GM18505 (cell line): Measurements from ENCODE around the gene COX7A1.
"Not testable (repeated sequence)": the region's sequence is repeated elsewhere in the genome, so short reads cannot be mapped to it uniquely, and the experiment has no call there.

Source experiments
- ATAC-seq: cut with Tn5 transposase; IDR thresholded peaks from one replicate; pipeline ENCODE4 v1.9.1; 2021; ENCODE audit not compliant: unreplicated experiment
- POLR2A ChIP-seq: IDR thresholded peaks from 4 replicates; pipeline ENCODE4 v1.6.1; 2011; ENCODE audit warnings: borderline replicate concordance; ENCODE audit not compliant: insufficient read depth, insufficient read length; ENCODE audit errors: extremely low read depth

The COX7A1 gene

DNA sequence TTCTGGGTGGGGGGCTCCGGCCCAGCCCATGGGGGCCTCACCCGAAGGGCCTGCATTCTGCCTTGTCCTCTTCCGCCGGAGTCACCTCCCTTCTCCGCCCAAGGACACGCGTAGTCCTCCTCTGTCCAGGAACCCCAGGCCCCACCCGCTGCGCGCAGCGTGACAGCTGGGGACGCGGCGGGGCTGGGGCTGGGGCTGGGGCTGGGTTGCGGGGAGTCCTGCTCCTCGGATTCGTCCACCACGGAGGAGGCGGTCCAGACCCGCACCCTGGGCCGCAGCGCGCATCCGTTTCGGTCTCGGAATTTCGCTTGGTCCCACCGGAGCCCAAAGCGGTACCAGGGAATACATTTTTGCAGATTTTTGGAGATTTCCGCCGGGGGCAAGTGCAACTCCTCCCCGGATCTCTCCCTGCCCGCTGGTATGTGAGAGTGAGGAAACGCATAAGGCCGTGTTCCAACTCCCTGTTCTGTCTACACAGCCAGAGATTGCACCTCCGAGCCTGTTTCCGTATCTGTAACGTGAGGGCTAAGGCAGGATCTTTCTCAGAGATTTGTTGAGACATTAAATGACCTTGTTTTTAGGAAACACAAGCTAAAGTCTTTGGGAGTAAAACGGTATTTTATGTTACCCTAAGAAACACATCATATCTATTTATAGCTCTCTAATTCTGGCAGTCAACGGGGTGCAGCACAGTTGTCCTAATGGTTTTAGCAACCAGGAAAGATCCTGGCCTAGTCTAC lies at the start of gene COX7A1:
TSS of gene COX7A1 (minus strand) at position 96 of the 740 bp plus-strand sequence. CDS start at position 56, 40 bp downstream.
- TF ChIP-seq POLR2A = no peak
- no peak for ATAC-seq

DNA sequence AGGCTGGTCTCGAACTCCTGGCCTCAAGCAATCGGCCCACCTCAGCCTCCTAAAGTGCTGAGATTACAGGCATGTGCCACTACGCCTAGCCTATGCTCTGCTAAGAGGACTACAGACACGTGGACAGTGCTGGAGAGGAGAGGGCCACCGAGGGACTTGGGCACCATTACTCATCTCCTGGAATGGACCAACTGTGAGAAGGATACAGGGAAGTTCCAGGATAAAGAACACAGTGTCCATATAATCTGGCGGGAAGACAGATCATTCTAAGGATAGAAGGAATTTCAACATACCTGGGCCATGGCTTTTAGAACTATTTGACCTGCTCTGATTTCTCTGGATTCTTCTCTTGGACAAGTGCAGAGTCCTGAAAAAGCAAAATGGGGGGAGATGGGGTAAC lies 49.4 kb upstream of the COX7A1 start:
- ATAC-seq = no peak

DNA sequence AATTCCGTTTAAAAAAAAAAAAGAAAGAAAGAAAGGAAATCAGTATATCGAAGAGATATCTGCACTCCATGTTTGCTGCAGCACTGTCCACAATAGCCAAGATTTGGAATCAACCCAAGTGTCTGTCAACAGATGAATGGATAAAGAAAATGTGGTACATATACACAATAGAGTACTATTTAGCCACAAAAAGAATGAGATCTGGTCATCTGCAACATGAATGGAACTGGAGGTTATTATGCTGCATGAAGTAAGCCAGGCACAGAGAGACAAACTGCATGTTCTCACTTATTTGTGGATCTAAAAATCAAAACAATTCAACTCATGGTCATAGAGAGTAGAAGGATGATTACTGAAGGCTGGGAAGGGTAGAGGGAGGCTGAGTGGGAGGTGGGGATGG lies 45.9 kb upstream of the COX7A1 start:
- TF ChIP-seq POLR2A = no peak
- no peak for ATAC-seq

More for the DNA sequence above, 49.4 kb upstream of the COX7A1 start:
- no peak for TF ChIP-seq POLR2A

DNA sequence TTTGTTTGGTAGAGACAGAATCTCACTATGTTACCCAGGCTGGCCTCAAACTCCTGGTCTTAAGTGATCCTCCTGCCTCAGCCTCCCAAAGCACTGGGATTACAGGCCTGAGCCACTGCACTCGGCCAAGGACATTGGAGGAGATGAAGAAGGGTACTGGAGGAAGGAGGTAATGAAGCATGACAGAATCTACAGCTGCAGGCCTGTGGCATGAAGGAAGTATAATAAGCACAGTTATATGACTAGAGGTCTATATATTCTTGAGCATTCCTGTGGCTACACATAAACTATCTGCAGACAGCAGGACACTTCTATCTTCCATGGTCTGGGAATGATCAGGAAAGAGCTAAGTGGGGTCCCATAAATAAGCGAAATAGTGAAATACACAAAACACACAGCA lies 44.0 kb upstream of the COX7A1 start:
- TF ChIP-seq POLR2A = no peak
- ATAC-seq = no peak

DNA sequence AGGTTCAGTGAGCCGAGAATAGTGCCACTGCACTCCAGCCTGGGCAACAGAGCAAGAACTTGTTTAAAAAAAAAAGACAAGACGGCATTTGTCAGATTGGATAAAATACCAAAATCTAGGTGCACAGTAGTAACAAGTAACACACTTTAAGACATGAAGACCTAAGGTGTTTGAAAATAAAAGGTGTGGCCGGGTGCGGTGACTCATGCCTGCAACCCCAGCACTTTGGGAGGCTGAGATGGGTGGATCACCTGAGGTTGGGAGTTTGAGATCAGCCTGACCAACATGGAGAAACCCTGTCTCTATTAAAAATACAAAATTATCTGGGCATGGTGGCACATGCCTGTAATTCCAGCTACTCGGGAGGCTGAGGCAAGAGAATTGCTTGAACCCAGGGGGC lies 34.5 kb upstream of the COX7A1 start:
- ATAC-seq = not testable (repeated sequence)

DNA sequence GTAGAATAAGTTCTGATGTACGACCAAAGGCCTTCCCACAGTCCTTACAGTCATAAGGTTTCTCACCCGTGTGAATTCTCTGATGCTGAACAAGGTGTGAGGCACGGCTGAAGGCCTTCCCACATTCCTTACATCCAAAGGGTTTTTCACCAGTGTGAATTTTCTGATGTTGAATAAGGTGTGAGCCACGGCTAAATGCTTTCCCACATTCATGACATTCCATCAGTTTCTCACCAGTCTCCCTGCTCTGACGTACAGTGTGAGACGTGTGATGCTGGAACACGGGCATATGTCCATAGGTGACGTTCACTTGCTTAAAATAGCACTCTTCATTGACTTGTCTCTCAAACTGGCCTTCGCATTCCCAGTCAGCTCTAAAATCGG lies 31.0 kb upstream of the COX7A1 start:
- TF ChIP-seq POLR2A = no peak
- no peak for ATAC-seq

DNA sequence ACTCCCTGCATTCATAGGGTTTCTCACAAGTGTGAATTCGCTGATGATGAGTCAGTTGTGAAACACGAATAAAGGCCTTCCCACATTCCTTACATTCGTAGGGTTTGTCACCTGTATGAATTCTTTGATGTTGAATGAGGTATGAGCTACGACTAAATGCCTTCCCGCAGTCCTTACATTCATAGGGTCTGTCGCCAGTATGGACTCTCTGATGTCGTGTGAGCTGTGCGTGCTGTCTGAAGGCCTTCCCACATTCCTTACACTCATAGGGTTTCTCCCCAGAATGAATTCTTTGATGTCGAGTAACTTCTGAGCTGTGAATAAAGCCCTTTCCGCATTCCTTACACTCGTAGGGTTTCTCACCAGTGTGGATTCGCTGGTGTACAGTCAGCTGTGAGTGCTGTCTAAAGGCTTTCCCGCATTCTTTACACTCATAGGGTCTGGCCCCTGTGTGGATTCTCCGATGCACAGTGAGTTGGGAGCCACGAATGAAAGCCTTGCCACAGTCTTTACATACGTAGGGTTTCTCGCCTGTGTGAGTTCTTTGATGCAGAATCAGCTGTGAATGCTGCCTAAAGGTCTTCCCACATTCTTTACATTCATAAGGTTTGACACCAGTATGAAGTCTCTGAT lies 30.5 kb upstream of the COX7A1 start:
- TF ChIP-seq POLR2A = no peak
- ATAC-seq = no peak

DNA sequence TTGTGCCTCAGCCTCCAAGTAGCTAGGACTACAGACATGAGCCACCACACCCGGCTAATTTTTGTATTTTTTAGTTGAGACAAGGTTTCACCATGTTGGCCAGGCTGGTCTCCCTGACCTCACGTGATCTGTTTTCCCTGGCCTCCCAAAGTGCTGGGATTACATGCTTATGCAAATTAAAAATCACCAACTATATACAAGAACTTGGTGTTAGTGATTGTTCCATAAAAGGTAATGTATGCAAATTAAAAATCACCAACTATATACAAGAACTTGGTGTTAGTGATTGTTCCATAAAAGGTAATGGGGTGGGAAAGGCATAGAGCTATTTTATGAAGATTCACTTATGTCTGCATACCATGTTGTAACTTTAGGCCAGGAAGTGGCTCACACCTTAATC lies 26.8 kb upstream of the COX7A1 start:
- not testable (repeated sequence) for ATAC-seq

DNA sequence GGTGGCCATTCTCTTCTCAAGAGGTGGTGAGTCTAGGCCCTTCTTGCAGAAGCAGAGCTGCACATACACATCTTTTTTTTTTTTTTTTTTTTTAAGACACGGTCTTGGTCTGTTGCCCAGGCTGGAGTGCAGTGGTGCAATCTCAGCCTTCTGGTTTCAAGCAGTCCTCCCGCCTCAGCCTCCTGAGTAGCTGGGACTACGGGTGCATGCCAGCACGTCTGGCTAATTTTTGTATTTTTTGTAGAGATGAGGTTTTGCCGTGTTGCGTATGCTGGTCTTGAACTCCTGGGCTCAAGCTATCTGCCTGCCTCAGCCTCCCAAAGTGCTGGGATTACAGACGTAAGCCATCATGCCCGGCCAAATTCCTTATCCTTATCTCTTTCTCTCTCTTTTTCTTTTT lies 21.6 kb upstream of the COX7A1 start:
- not testable (repeated sequence) for ATAC-seq

DNA sequence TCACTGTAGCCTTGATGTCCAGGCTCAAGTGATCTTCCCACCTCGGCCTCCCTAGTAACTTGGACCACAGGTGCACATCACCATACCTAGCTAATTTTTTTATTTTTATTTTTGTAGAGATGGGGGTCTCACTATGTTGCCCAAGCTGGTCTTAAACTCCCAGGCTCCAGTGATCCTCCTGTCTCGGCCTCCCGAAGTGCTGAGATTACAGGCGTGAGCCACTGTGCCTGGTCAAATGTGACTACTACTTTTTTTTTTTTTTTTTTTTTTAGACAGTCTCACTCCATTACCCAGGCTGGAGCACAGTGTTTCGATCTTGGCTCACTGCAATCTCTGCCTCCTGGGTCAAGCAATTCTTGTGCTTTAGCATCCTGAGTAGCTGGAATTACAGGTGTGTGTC lies 20.6 kb upstream of the COX7A1 start:
- ATAC-seq = no peak
- no peak for TF ChIP-seq POLR2A

DNA sequence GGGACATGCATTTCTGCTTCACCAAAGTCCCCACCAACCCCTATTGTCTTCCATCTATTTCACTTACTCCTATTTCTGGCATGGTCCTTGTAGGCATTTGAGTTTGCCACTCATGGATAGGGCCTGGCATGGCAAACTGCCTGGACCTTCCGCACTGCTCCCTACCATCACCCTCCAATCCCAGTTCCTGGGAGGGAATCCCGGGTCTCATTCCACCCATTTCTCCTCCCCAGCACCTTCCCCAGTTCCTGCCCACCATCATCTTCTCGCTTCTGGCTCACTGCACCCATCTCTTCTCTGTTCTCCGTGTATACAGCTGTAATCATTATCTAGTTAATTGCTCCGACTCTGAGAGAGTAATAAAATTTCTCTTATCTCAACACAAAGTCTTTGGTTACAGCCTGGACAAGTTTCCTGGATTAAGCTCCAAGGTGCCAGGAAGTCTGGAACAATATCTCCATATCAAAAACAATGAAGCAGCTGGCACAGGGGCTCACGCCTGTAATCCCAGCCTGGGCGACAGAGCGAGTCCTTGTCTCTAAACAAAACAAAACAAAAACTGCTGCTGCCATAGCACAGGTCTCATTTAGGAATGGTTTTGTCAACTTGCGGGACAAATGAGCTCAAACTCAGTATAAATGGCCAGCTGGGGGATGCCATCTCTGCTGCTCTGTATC lies 17.0 kb upstream of the COX7A1 start:
- no peak for ATAC-seq
- no peak for TF ChIP-seq POLR2A

DNA sequence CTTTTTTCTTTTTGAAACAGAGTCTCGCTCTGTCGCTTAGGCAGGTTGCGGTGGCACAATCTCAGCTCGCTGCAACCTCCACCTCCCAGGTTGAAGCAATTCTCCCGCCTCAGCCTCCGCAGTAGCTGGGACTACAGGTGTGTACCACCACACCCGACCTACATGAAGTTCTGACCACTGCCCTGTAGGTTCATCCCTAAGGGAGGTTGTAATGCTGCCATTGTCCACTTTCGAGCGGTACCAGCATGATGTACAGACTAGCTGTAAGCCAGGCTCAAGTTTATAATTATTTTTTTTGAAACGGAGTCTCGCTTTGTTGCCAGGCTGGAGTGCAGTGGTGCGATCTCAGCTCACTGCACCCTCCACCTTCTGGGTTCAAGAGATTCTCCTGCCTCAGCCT lies 11.6 kb upstream of the COX7A1 start:
- TF ChIP-seq POLR2A = no peak
- ATAC-seq = no peak

DNA sequence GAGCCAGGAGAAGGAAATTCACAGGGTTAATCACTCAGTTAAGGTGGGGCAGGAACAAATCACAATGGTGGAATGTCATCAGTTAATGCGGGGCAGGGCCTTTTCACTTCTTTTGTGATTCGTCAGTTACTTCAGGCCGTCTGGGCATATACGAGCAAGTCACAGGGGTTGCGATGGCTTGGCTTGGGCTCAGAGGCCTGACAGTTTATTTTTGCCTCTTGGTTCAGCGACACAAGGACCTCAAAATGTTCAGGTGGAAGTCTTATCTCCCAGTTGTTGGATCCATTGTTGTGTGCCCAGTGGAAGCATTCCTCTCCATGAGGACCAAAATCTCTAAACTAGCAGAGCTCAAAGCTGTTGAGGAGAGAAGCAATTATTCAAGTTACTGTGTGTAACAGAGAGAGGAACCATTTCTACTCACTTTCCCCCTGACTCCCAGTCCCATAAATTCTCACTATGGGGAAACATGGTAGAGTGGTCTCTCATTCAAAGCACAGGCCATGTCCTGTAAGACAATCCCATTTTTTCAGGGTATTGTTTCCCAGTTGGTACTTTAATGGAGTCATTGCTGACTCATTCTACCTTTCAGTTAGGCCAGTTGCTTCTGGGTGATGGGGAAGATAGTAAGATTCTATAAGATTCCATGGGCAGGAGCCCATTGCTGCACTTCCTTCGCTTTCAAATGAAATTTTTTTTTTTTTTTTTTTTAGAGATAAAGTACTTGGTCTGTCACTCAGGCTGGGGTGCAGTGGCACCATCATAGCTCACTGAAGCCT lies 8.8 kb upstream of the COX7A1 start:
- TF ChIP-seq POLR2A = no peak
- ATAC-seq = no peak

DNA sequence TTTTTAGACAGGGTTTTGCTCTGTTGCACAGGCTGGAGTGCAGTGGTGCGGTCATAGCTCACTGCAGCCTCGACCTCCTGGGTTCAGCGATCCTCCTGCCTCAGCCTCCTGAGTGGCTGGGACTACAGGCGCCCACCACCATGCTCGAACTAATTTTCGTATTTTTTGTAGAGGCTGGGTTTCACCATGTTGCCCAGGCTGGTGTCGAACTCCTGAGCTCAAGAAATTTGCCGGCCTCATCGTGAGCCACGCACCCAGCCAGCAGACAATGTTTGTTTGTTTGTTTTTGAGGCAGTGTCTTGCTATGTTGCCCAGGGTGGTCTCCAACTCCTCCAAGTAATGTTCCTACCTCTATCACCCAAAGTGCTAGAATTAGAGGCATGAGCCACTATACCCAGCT lies 879 bp upstream of the COX7A1 start:
- no peak for ATAC-seq

More for the DNA sequence above, 879 bp upstream of the COX7A1 start:
- no peak for TF ChIP-seq POLR2A
